Mucosa of stomach (tissue), 1 donor: Measurements from ENCODE around the gene PLCH2.
"Not testable (repeated sequence)": the region's sequence is repeated elsewhere in the genome, so short reads cannot be mapped to it uniquely, and the experiment has no call there.

Experiments used
- H3K27me3 ChIP-seq: one replicate; pipeline ENCODE4 v1.7.0; 2013; ENCODE audit warnings: mild to moderate bottlenecking, low read length; ENCODE audit not compliant: control insufficient read depth, insufficient read depth
- H3K36me3 ChIP-seq: one replicate; pipeline ENCODE4 v1.7.0; 2013; ENCODE audit warnings: low read length; ENCODE audit not compliant: control insufficient read depth, insufficient read depth
- H3K4me1 ChIP-seq: one replicate; pipeline ENCODE4 v1.7.0; 2013; ENCODE audit warnings: mild to moderate bottlenecking, low read length; ENCODE audit not compliant: control insufficient read depth, insufficient read depth
- H3K4me3 ChIP-seq: one replicate; pipeline ENCODE4 v1.7.0; 2013; ENCODE audit warnings: low read length
- H3K9ac ChIP-seq: one replicate; pipeline ENCODE4 v1.7.0; 2013; ENCODE audit warnings: mild to moderate bottlenecking, low read length, moderate library complexity
- H3K9me3 ChIP-seq: one replicate; pipeline ENCODE4 v1.7.0; 2013; ENCODE audit warnings: mild to moderate bottlenecking, low read length, moderate library complexity; ENCODE audit not compliant: control insufficient read depth
- donor health status: Pancreatic carcinoma.

PLCH2 gene

DNA sequence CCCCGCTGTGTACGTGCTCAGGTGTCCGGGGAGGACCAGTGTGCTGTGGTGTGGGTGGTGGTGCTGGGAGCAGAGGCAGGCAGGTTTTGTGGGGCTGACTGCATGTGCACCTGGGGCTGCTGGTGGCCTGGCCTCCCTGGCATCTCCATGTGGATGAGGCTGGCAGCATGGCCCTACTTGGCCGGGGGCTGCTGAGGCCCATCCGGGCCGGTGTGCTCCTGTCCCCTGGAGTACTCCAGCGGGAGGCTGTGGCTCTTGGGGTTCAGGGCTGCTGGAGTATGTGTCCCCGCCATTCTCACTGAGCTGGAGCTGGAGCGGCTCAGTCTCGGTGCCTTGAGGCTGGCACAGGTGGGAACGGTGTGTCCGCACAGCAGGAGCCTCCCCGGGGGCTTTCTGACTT lies 42.9 kb upstream of the PLCH2 start:
- Histone ChIP-seq H3K27me3 (peaks cover 6% of the 10 kb centered on the region), H3K36me3 (no peaks in the 10 kb centered on the region), H3K4me3 (no peak overlapping the region), H3K9me3 (no peaks in the 10 kb centered on the region), H3K9ac (no peak overlapping the region), H3K4me1 (no peaks in the 10 kb centered on the region)

- Histone ChIP-seq H3K9ac (no peak overlapping the region), H3K4me1 (no peaks in the 10 kb centered on the region), H3K9me3 (no peaks in the 10 kb centered on the region), H3K36me3 (no peaks in the 10 kb centered on the region), H3K4me3 (no peak overlapping the region), H3K27me3 (peaks cover 6% of the 10 kb centered on the region)
These were observed 42.0 kb upstream of the PLCH2 start for GRCh38 chr1:2433936-2434655.

- peaks cover 6% of the 10 kb centered on the region for H3K27me3 ChIP-seq
- no peaks in the 10 kb centered on the region for H3K4me1 ChIP-seq
- H3K36me3 ChIP-seq = no peaks in the 10 kb centered on the region
- no peak overlapping the region for H3K9ac ChIP-seq
- H3K4me3 ChIP-seq = no peak overlapping the region
- H3K9me3 ChIP-seq = no peaks in the 10 kb centered on the region
These were observed 41.0 kb upstream of the PLCH2 start for GRCh38 chr1:2435091-2435490.

DNA sequence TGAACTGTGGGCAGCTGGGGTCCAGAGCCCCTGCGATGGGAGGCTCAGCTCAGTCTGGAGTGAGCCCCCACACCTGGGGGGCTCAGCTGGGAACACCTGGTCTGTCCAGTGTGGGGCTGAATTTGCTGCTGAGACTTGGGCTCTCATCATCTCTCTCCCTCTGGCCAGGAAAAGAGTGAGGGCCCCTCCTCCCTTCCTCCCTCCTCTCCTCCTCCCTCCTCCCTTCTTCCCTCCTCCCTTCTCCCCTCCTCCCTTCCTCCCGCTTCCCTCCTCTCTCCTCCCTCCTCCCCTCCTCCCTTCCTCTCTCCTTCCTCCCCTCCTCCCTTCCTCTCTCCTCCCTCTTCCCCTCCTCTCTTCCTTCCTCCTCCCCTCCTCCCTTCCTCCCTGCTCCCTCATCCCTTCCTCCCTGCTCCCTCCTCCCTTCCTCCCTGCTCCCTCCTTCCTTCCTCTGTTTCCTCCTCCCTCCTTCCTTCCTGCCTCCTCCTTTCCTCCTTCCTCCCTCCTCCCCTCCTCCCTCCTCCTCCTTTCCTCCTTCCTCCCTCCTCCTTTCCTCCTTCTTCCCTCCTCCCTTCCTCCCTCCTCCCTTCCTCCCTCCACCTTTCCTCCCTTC lies 40.2 kb upstream of the PLCH2 start:
- Histone ChIP-seq H3K27me3 (peaks cover 6% of the 10 kb centered on the region), H3K36me3 (no peaks in the 10 kb centered on the region), H3K9ac (no peak overlapping the region), H3K4me3 (no peak overlapping the region), H3K4me1 (no peaks in the 10 kb centered on the region), H3K9me3 (no peaks in the 10 kb centered on the region)

DNA sequence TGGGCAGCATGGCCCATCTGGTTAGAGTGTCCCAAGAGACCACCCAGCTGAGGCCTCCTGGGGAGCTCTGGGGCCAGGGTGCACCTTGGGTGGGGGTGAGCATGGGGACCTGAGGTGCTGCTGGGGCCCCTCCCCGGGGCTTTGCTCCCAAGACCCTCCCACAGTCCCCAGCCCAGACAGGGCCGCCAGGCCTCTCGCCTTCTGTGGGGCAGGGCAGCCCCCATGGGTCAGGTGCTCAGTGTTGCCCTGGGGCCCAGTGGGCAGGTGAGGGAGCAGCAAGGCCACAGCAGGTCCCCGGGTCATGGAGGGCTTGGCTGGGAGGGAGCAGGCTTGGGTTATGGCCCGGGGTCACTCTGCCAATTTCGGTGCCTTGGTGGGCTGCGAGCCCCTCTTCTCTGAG lies 39.2 kb upstream of the PLCH2 start:
- no peaks in the 10 kb centered on the region for H3K9me3 ChIP-seq
- H3K36me3 ChIP-seq = no peaks in the 10 kb centered on the region
- no peak overlapping the region for H3K9ac ChIP-seq
- peaks cover 5% of the 10 kb centered on the region for H3K27me3 ChIP-seq
- H3K4me3 ChIP-seq = no peak overlapping the region
- no peaks in the 10 kb centered on the region for H3K4me1 ChIP-seq

DNA sequence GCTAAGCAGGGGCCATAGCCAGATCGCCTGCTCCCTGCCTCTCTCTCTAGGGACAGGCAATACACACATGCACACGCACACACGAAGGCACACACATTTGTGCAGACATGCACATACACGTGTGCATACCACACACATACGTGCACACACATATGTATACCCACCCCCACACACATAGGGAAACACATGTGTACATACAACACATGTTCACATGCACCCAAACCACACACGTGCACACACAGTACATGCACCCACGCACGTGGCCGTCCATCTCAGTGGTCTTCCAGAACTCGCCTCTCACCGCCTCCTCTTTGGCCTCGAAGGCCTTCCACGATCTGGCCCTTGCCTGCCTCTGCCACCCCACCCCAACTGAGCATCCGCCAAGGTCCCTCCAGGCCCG lies 38.5 kb upstream of the PLCH2 start:
- Histone ChIP-seq H3K4me3 (no peak overlapping the region), H3K4me1 (no peaks in the 10 kb centered on the region), H3K9ac (no peak overlapping the region), H3K27me3 (peaks cover 11% of the 10 kb centered on the region), H3K9me3 (no peaks in the 10 kb centered on the region), H3K36me3 (no peaks in the 10 kb centered on the region)

- no peaks in the 10 kb centered on the region for H3K4me1 ChIP-seq
- H3K9me3 ChIP-seq = no peaks in the 10 kb centered on the region
- no peak overlapping the region for H3K9ac ChIP-seq
- no peak overlapping the region for H3K4me3 ChIP-seq
- H3K27me3 ChIP-seq = peaks cover 16% of the 10 kb centered on the region
- no peaks in the 10 kb centered on the region for H3K36me3 ChIP-seq
These were observed 38.1 kb upstream of the PLCH2 start for GRCh38 chr1:2438038-2438437.

- no peak overlapping the region for H3K4me3 ChIP-seq
- no peak overlapping the region for H3K9ac ChIP-seq
- H3K9me3 ChIP-seq = no peaks in the 10 kb centered on the region
- H3K36me3 ChIP-seq = no peaks in the 10 kb centered on the region
- H3K4me1 ChIP-seq = no peaks in the 10 kb centered on the region
- peaks cover 17% of the 10 kb centered on the region for H3K27me3 ChIP-seq
These were observed 37.4 kb upstream of the PLCH2 start for GRCh38 chr1:2438641-2439040.

DNA sequence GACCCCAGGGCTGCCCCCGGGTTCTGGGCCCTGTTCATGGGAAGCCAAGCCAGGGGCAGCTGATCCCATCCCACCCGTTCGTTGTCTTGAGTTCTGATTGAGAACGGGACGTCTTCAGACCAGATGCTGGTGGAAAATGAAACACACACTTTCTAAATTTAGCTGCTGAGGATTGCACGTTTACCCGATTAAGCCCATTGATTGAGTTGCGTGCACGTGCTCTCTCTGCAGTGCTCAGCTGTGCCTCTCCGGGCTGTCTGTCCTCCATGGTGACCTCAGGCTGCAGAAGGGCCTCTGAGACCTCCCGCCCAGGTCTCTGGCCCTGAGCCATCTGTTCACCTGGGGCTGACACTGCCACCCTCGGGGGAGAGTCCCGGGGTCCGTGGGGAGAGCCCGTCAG lies 36.7 kb upstream of the PLCH2 start:
- no peaks in the 10 kb centered on the region for H3K4me1 ChIP-seq
- H3K36me3 ChIP-seq = no peaks in the 10 kb centered on the region
- no peak overlapping the region for H3K4me3 ChIP-seq
- H3K9ac ChIP-seq = no peak overlapping the region
- H3K9me3 ChIP-seq = no peaks in the 10 kb centered on the region
- peaks cover 23% of the 10 kb centered on the region for H3K27me3 ChIP-seq

GRCh38 chr1:2440346-2440745 lies 35.7 kb upstream of the PLCH2 start:
- H3K9ac ChIP-seq, H3K36me3 ChIP-seq, H3K9me3 ChIP-seq, H3K4me1 ChIP-seq, H3K4me3 ChIP-seq: not testable (repeated sequence)
- peaks cover 32% of the 10 kb centered on the region for H3K27me3 ChIP-seq

- H3K9ac ChIP-seq = no peak overlapping the region
These were observed 34.3 kb upstream of the PLCH2 start for GRCh38 chr1:2441746-2442145.

DNA sequence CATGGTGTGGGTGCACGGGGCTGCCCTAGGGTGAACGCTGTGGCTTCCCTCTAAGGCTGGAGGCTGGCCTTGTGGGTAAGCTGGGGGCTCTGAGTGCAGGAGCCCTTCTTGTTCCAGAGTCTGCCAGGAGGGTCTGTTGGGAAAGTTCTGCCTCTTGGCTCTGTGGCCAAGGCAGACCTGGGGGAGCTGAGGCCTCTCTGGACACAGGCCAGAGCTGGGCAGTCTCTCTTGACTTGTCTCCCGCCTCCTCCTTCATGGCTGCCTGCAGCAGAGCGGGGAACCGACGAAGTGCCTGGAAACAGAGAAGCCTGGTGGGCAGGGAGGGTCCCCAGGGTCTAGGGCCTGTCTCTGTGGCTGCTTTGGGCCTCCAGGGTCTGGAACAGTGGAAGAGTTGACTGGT lies 33.4 kb upstream of the PLCH2 start:
- H3K36me3 ChIP-seq = no peaks in the 10 kb centered on the region
- H3K4me1 ChIP-seq = no peaks in the 10 kb centered on the region
- peaks cover 32% of the 10 kb centered on the region for H3K27me3 ChIP-seq
- no peak overlapping the region for H3K4me3 ChIP-seq
- no peaks in the 10 kb centered on the region for H3K9me3 ChIP-seq
- no peak overlapping the region for H3K9ac ChIP-seq

More at GRCh38 chr1:2441746-2442145, 34.3 kb upstream of the PLCH2 start:
- H3K9me3 ChIP-seq = no peaks in the 10 kb centered on the region
- no peaks in the 10 kb centered on the region for H3K36me3 ChIP-seq
- no peaks in the 10 kb centered on the region for H3K4me1 ChIP-seq
- no peak overlapping the region for H3K4me3 ChIP-seq
- H3K27me3 ChIP-seq = peaks cover 32% of the 10 kb centered on the region
